HG03575 (cell line): ENCODE measurements around the gene HEBP1.

Experiments
- ATAC-seq: cut with Tn5 transposase; IDR thresholded peaks from one replicate; pipeline ENCODE4 v1.9.1; 2021; ENCODE audit not compliant: unreplicated experiment, insufficient number of reproducible peaks, low FRiP score; ENCODE audit errors: extremely low read depth

The HEBP1 gene

GRCh38 chr12:12960639-12961209 lies 39.3 kb downstream of the HEBP1 start:
- ATAC-seq, result no peak

GRCh38 chr12:12958886-12959285 lies 41.2 kb downstream of the HEBP1 start:
- no peak for ATAC-seq

- no peak for ATAC-seq
These were observed 45.0 kb downstream of the HEBP1 start for GRCh38 chr12:12954878-12955625.

GRCh38 chr12:12954356-12954755 lies 45.7 kb downstream of the HEBP1 start:
- no peak for ATAC-seq

GRCh38 chr12:12952036-12952435 lies 48.0 kb downstream of the HEBP1 start, which contains the start of gene GPRC5D:
GPRC5D (minus strand) TSS chr12:12952170; CDS start chr12:12950384, 1,786 bp downstream.
- ATAC-seq, result no peak

- no peak for ATAC-seq
These were observed 48.6 kb downstream of the HEBP1 start for GRCh38 chr12:12951504-12951903.

GRCh38 chr12:12947902-12948301 lies 52.2 kb downstream of the HEBP1 start:
- ATAC-seq, result no peak

- ATAC-seq, result no peak
These were observed 53.2 kb downstream of the HEBP1 start for GRCh38 chr12:12946686-12947355.

GRCh38 chr12:12945591-12945990 lies 54.5 kb downstream of the HEBP1 start:
- ATAC-seq, result no peak

GRCh38 chr12:12943586-12944260 lies 56.3 kb downstream of the HEBP1 start:
- no peak for ATAC-seq

- ATAC-seq, result no peak
These were observed 58.4 kb downstream of the HEBP1 start for GRCh38 chr12:12941450-12942350.

- ATAC-seq, result no peak
These were observed 60.2 kb downstream of the HEBP1 start for GRCh38 chr12:12939888-12940287.

- no peak for ATAC-seq
These were observed 61.5 kb downstream of the HEBP1 start for GRCh38 chr12:12938541-12938940.

GRCh38 chr12:12936983-12937491 lies 63.0 kb downstream of the HEBP1 start:
- ATAC-seq, result no peak

GRCh38 chr12:12934556-12934955 lies 65.5 kb downstream of the HEBP1 start:
- ATAC-seq, result no peak

GRCh38 chr12:12933742-12934141 lies 66.3 kb downstream of the HEBP1 start:
- no peak for ATAC-seq

GRCh38 chr12:12930633-12931219 lies 69.3 kb downstream of the HEBP1 start:
- ATAC-seq, result no peak

- no peak for ATAC-seq
These were observed 70.4 kb downstream of the HEBP1 start for GRCh38 chr12:12929696-12930095.
